GM18519 (cell line): ENCODE measurements around the gene ERICH6B.

ENCODE experiments used
- ATAC-seq: cut with Tn5 transposase; IDR thresholded peaks from one replicate; pipeline ENCODE4 v1.9.1; 2021; ENCODE audit warnings: mild to moderate bottlenecking, moderate library complexity; ENCODE audit not compliant: unreplicated experiment, low FRiP score

ERICH6B gene

DNA sequence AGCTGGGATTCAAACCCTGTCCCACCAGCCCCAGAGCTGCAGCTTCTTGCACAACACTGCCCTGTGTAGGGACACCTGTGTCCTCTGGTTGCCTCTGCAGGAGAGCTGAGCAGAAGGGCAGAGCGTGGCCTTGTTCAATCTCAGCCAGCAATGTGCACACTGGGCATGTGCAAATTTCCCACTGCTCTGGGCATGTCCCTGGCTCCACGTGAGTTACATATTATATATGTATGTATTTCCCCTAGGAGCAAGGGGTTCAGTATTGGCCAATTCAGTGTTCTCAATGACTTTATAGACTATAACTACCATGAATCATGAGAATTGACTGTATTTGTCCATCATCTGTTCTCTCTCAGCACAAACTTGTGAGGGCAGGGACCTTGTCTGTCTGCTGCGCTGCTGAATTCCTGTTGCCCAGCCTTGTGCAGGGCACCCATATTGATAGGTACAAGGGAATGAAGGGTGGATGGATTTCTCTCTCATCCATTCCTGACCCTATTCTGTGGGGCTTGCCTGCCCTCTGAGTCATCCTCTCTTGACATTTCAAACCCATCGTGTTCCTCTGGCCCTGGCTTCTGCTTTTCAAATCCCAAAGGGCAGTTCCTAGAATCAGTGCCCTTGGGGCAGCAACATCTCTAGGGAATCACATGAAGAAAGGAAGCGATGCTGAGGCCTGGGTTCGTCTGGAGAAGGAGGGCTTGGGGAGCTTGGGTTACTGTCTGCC lies 69.7 kb downstream of the ERICH6B start:
- no peak for ATAC-seq

DNA sequence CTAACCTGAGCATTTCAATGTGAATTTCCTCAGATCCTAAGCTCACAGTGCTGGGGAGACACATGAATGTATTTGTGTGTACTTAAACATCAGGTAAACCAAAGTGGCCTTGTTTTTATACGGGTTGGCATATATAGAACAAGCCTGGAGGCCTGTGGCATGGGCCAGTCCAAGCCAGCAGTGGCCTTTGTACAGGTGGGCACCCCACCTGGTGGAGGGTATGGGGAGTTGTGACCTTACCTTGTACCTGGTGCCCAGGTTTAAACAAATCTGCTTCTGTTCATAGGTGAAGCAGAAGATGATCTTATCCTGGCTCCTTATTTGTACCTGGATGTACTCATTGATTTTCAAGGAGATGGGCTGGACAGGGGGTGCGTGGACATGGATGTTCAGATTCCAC lies 71.0 kb downstream of the ERICH6B start:
- ATAC-seq, result no peak

DNA sequence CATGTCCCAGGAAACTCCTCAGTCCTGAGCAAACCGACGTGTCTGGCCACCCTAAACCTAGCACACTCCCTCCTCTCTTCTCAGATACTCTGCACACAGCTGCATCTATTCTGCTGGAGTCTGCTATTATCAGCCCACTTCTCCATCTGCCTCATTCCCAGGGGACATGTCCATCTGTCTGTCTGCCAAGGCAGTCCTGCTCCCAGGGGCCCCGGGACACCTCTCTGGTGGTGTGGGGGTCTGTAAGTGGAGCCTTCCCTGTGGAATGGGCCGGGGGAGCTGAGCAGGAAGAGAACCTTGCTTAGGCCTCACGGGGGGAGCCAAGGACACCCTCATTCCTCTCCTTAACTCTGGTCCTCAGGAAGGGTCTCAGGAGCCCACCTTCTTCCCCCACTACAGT lies 72.7 kb downstream of the ERICH6B start:
- no peak for ATAC-seq

DNA sequence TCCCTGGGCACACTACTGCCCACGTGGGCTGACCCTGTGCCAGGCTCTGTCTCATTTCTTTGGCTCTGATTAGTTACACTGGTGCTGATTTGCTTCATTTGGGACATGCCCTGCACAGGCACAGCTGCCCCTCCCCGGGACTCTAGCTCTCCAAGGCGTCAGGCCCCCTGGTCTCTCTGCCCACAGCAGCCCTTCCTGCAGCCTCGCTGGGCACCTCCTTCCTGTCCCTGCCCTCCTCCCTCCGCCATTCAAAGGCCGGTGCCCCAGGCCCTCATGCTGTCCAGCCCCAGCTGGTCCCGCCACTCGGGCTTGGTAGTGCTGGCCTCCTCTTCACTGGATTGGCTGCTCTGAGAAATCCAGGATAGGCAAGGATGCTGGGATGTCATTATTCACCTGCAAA lies 73.1 kb downstream of the ERICH6B start:
- no peak for ATAC-seq

DNA sequence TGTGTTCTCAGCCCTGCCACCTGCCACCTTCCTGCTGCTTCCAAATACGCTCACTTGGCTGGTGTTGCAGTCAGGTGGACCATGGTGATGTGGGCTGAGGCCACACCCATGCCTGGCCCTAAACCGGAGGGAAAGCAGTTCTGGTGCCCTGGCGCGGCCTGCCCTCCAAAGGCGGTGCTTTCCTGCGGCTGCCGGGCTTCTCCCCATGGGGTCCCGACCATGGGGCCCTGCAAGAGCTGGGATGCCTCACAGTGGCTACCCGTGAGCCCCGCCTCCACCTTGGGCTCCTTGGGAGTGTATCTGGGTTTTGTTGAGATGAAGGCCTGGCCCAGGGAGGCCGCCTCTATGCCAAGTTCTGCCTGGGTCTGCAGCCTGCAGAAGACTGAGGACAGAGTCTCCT lies 73.7 kb downstream of the ERICH6B start:
- no peak for ATAC-seq

DNA sequence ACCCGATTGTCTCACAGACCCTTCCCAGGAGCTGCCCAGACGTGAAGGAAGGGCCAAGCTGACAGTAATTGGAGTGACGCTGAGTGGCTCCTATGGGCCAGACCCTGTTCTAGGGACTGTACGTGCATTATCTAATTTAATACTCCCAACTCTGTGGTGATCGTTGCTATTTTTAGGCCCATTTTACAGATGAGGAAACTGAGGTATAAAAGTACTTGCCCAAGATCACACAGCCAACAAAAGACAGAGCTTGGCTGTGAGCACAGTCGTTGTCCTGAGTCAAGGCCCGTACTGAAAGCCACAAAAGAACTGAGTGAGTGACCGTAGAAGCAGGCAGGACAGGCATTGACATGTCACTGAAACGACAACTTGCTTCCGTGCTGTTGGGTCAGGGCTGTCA lies 74.7 kb downstream of the ERICH6B start:
- no peak for ATAC-seq

DNA sequence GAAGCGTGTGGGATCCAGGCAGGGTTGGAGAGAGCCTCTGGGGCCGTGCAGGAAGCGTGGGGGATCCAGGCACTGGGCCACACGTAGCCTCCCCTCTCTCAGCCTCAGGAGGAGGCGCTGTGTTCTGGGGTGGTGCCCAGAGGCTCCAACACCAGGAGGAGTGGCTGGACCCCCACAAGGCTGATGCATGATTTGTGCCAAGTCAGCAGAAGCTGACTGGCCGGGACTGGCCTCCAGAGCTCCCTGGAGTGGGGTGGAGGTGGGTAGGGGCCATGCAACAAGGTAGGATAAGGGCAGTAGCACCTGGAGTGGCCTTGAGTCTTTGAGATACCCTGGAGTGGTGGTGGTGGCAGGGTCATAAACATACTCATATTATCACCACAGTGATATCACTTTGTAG lies 75.3 kb downstream of the ERICH6B start:
- ATAC-seq, result no peak

DNA sequence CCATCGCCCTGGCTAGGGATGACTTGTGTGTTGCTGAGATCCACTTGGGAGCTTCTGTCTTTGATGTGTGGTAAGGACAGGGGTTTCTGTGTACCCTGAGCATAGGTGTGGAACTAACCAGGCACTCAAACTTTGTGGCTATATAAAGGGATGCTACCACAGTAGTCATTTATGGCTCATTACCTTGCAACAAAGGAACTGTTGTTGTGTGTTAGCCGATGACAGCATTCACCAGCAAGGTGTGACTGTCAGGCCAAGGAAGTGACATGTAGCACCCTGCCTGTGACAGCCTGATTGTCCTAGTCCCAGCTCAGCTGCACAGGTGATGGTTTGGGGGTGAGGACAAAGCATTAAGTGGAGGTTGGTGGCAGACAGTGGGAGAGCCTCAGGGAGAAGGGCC lies 77.2 kb downstream of the ERICH6B start:
- no peak for ATAC-seq

DNA sequence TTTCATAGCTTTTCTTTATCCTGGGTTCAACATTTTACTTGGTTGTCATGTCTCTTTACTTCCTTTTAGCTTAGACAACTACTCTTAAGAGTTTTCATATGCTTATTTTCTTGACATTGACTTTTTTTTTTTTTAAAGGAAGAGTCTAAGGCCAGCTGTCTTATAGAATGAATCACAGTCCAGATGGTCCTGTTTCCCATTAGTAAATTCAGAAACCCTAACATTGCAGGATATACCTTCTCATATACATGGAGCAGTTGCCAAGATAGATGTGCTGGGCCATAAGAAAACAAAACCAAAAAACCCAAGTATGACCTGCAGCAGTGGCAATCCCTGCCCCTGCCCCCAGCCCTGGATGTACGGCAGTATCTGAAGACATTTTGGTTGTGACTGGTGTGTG lies 78.0 kb downstream of the ERICH6B start:
- no peak for ATAC-seq

DNA sequence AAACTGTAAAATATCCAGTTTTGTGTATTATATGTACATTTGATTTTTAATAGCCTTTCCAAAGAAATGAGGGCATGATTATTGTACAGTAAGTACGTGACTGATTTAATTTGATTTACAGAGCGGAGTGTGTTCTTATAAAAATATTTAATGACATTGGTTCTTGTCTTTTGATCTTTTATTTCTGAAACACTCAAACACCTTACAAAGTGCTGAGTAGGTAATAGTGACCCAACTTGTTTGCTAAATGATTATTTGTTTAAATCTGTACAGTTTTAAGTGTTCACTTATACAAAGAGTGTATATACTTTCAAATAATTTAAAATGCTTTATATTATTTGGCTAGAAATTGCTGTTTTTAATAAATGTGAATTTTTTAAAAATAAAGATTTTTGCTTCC lies 79.3 kb downstream of the ERICH6B start:
- no peak for ATAC-seq

DNA sequence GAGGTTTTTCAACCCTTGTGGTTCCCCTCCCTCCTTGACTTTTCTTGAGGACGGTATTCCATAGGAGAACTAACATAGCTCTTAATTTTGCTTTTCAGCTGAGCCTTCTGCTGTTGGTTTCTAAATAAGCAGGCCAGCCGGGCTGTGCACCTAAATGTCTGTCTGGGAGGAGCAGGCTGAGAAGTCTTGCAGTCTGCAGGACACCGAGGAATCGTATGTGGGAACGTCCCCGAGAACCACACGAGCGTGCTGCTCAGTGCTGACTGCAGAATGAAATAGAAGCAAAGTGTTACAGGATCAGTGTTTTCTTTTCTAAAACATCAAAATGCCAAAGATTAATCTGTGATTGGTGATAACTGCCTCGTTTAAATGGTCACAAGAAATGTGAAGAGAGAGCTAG lies 80.9 kb downstream of the ERICH6B start:
- ATAC-seq, result no peak

DNA sequence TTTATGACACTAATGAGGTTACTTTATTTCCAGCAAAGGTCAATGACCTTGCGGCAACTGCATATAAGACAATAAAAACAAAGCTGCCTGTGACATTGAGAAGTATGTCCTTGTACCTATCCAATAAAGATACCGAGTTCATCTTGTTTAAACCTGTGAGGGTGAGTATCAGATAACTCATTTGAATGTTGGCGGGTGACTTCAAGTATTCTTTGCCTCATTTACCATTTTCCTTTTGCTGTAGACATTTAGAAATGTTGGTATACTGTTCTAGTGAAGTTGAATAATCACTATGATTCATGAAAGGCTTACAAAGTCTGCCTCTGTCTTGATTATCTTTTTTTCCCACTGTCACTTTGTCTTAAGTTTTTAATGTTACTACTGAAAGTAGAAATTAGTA lies 85.8 kb downstream of the ERICH6B start:
- ATAC-seq, result no peak

DNA sequence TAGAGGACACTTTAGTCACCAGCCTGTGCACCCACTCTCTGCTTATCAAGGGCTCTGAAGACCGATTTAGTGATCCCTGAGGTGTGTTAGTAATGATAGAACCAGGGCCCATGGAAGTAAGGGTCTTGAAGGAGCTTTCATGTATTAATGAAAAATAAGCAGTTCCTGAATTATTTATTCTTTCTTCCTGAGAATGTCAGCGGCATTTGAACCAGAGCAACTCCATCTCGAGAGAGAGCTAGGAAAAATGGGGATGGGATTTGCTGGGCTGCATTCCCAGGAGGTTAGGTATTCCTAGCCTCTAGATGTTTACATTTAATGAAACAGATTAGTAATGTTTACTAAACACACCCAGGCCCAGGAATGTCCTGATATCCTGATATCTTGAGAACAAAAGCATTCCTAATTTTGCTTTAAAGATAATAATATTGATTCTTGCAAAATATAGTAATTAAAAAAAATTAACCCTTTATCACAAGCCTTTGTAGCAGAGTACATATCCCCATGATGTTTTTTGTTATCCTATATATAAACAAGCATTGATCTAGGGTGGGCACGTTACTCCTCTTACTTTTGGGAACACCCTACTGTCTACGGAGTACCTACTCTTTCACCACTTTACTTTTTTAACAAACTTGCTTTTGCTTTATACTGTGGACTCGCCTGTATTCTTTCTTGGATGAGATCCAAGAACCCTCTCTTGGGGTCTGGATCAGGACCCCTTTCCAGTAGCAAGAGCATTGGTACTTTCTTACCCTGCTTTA lies 87.7 kb downstream of the ERICH6B start:
- ATAC-seq, result no peak

DNA sequence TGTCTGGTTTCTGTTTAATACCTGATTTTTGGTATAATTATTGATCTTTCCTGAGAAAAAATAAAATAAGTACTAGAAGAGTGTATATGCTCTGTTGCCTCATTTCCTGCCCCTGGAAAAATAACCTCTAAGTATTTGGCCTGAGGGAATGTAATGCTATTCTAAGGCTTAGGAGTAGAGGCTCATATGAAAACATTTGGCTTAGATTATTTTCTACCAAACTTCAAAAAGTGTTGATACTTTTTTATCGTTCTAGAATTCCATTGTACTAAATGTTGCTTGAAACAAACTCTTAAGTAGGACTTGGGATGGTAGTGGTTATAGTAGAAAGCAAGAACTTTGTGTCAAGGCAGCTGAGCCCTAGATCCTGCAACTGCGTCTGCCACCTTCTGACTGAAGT lies 93.0 kb downstream of the ERICH6B start:
- ATAC-seq, result no peak

DNA sequence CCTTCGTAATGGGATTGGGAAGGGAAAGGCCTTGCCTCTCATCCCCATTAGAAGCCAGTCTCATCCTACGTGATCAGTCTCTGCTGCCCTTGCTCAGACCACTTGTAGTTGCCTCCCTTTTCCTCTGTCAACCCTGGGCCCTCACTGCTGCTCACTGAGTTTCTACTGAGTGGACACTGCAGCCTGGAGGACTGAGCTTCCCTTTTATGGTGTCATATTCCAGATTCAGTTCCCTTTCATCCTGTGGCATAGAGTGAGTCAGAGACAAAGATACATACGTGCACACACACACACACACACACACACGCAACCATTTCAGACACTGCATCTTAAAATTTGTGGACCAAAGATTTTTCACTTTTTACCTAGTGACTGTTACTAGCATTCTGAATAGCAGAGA lies 94.2 kb downstream of the ERICH6B start:
- ATAC-seq, result no peak

DNA sequence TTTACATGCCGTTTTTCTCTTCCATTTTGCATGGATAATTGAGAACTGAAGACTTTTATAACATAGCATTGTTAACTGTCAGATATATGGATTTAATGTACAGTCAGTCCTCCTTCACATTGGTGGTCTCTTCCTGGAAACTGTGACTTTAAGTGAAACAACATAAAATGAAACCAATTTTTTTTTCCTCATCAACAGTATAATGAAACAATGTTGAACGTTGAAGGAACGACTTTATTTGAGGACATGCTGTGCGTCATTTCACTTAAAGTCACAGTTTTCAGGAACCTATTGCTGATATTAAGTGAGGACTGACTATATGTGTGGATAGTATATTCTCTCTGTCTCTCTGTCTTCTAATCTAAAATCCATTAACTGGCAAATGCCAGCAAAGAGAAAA lies 96.0 kb downstream of the ERICH6B start:
- no peak for ATAC-seq

DNA sequence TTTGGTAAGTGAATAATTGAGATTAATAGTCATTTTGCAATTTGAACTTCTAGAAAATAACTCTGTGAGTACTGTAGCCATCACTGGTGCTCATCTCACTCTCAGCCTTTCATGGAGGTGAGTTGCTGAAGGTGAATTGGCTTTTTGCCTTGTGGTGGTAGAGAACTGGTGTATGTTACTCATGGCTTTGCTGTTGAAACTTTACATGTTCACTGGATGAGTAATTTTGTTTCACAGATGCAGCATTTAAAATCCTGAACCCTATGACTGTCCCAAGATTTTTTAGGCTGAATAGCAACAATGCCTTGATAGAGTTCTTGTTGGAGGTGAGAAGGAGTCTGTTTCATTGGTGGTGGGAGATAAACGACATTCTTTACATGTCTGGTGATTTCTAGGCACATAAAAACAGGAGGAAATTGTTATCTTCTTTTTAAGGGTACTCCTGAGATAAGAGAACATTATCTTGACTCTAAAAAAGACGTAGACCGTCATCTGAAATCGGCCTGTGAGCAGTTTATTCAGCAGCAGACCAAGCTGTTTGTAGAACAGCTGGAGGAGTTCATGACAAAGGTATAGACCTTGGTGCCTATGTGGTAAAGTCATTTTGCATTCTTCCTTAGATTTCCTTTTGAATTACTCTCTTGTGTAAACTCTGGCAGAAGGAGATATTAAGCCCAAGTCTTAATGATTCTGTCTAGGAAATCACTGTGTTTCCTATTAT lies 96.9 kb downstream of the ERICH6B start:
- ATAC-seq, result no peak

DNA sequence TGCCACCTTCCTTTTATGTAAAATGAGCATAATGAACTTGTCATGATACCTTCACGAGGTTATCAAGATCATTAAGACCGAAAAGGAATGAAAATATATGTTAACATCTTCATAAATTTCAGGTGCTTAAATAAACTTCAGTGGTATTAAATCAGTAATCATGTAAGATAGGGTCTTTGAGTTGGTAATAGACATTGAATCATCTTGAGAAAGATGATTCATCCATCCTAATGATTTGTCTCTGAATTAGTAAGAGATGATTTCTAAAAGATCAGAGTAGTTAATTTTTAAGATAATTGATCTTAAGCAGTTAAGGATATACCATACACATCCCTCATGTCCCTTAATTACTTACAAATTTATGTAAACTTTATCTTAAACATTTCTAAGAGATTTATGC lies 98.8 kb downstream of the ERICH6B start:
- no peak for ATAC-seq

DNA sequence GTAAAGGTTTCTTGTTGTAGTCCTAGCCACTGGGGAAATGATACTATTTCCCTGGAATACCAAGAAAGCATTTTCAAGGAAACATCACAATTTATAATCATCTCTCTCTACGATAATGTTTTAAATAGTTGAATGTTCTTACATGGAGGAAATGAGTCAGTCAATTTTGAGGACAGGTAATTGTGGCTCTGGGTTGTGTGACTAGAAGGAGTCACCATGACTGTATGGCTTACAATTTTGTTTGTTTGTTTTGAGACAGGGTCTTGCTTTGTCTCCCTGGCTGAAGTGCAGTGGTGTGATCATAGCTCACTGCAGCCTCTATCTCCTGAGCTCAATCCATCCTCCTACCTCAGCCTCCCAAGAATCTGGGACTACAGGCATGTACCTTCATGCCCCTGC lies 103.4 kb downstream of the ERICH6B start:
- no peak for ATAC-seq

DNA sequence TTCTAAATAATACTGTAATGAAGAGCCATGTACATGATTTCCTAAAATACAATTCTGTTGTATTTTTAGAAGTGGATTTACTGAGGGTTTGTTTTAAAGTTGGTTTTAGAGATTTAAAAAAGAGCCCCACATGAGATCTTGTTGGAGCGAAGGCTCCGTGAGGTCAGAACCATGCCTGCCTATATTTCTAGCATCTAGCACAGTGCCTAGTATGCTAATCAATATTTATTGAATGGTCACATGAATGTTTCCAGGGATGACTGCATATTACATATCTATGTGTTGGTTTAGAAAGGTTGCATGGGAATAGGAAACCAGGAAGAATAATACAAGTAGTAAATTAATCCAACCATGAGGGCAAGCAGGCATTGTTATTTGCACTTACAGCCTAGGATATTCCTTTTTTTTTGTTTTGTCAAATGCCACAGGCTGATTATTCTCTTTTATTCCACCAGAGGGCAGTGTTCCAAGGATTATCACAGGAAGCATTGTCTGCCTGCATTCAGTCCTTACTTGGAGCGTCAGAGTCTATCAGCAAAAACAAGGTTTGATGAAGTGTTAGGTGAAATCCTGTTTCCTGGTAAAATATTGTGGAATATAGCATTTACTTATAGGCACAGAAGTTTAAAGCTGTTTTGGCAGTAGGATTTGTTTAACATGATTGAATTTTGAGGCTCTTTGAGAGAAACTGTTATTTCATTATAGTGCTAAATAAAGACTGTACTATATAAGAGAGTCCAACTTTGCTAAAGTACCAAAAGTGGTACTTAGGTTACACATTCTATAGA lies 104.0 kb downstream of the ERICH6B start:
- ATAC-seq, result no peak

DNA sequence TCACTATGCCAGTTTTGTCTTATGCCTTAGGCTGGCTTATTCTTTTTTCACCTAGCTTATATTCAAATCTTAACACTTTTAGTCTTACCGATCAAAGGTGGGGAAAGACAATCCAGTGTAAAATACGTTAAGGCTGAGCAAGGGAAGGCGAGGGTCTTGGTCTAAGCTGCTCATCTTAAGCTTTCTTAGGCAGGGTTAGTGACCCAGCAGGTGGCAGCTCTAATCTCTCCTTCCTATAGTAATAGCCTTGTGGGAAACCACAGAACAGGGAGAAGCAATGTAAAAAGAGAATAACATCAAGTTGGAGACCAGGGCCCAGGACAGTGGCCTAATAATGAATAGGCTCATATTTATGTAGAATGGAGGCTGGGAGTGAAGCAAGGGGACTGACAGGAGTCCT lies 104.9 kb downstream of the ERICH6B start:
- no peak for ATAC-seq
